ENCODE measurements around the gene UBN2.
"Not testable (repeated sequence)": the region's sequence is repeated elsewhere in the genome, so short reads cannot be mapped to it uniquely, and the experiment has no call there.

The UBN2 gene

DNA sequence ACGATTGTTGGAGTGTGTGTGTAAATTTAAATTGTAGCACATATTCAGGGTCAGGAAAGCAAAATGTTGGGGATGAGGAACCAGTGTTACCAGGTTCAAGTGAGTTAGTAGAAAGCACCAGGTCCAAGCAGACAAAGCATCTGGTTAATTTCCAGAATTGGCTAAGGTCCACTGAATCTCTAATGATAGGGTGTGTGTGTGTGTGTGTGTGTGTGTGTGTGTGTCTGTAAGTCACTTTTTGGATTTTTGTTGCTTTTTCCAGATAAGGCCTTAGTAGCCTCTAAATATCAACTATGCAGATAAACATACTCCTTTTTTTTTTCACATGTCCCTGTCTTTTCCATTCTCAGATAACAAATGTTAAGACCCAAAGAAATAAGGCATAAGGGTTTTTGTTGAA, 73.5 kb downstream of the UBN2 start:
- no peak for DNase-seq

DNA sequence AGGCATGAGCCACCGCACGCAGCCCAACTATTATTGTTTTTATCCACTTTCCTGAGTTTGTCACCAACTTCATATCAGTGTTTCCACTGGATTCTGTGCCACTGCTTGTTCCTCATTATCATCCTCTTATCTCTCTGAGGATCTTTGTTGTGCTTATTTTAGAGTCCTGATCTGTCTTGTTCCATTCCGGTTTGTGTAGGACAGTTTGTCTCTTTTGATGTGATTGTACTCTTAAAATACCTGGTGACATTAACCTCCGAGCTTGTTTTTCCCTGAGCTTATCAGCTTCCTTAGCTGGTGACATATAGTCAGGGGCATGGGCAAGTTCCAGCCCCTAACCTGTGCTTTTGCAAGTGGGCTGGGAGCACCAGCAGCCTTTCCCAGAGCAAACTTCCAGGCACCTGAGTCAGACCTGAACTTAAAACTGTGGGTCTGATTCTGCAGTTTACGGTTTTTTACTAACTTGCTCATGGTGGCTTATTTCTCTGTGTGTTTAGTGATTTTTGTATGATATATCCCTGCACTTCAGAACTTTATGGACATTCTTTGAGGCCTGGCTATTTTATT, 87.0 kb downstream of the UBN2 start:
- no peak for DNase-seq

- no peak for DNase-seq
These were observed 90.2 kb downstream of the UBN2 start for GRCh38 chr7:139321071-139321745.

DNA sequence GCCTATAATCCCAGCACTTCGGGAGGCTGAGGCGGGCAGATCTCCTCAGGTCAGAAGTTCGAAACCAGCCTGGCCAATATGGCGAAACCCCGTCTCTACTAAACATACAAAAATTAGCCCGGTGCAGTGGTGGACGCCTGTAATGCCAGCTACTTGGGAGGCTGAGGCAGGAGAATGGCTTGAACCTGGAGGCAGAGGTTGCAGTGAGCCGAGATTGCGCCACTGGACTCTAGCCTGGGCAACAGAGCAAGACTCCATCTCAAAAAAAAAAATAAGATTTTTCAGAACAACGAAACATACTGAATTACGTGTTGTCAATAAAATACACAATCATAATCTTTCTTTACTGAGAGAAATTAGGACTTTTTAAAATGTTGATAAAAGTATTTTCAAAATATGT, 93.7 kb downstream of the UBN2 start:
- DNase-seq = not testable (repeated sequence)

DNA sequence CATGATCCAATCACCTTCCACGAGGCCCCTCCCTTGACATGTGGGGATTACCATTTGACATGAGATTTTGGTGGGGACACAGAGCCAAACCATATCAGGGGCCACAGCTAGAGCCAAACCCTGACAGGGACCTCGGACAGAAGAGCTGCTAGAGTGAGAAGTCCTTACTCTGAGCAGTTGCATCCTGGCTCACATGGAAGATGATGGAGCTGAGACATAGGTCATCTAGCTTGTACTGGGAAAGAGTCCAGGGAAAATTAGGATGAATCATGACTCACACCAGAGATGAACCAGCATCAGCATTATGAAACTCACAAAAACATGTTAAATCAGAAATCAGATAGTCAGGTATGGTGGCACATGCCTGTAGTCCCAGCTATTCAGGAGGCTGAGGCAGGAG, 97.3 kb downstream of the UBN2 start:
- no peak for DNase-seq

GRCh38 chr7:139329119-139329518, 98.1 kb downstream of the UBN2 start:
- no peak for DNase-seq

GRCh38 chr7:139330333-139331030, 99.4 kb downstream of the UBN2 start:
- DNase-seq = no peak

DNA sequence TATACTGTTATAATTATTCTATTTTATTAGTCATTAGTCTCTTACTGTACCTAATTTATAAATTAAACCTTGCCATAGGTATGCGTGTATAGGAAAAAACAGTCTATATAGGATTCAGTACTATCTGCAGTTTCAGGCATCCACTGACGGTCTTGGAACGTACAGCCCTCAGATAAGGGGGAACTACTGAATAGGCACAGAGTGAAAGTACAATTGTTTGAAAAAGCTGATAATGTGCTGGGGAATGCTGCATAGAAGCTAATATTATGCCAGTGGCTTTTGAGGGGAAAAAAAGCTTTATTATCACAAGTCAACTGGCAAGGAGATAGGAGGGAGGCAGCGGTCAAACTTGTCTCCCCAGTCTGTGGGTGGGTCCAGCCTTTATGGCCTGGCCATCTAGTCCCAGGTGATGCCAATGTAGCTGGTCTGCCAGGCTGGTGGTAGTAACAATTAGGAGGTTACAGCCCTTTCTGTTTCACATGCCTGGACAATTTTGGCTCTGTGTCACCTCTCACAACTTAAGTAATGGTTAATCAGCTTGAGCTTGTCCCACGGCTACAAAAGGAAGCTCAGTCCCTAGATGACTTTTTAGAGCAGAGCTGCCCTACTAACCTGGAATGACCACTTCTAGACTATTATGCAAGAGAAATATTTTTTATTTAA, 101.8 kb downstream of the UBN2 start:
- DNase-seq = no peak

GRCh38 chr7:139333443-139333842, 102.4 kb downstream of the UBN2 start:
- not testable (repeated sequence) for DNase-seq

GRCh38 chr7:139334399-139335150, 103.5 kb downstream of the UBN2 start:
- DNase-seq = no peak

GRCh38 chr7:139339025-139339424, 108.0 kb downstream of the UBN2 start:
- DNase-seq = no peak

- DNase-seq = no peak
These were observed 108.6 kb downstream of the UBN2 start for GRCh38 chr7:139339698-139340036.

DNA sequence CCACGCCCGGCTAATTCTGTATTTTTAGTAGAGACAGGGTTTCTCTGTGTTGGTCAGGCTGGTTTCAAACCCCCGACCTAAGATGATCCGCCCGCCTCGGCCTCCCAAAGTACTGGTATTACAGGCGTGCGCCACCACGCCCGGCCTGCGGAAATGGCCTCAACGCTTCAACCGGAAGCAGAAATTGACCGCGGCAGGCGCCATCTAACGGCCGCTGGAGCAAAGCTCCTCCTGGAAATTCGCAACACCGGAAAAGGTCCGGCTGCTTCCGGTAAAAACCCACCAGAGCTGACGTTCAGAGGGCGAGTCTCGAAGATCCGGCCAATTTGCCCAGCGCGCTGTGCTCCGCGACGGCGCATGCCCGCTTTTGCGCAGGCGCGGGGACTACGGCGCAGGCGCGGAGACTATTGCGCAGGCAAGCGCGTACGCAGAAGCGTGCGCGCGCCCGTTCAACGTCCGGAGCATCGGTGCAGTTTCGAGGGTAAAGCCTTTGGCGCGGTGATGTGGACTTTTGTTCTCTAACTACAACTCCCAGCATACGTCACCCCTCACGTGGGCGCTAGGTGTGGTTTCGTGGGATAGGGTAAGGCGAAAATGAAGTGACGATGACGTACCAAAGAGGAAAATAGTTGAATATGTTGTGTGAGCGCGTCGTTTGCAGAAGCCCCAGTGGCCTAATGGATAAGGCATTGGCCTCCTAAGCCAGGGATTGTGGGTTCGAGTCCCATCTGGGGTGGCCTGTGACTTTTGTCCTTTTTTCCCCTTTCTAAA, 109.2 kb downstream of the UBN2 start:
- DNase-seq = peak; percentile 96

- no peak for DNase-seq
These were observed 109.7 kb downstream of the UBN2 start for GRCh38 chr7:139340808-139341057.

GRCh38 chr7:139341058-139341775, 110.2 kb downstream of the UBN2 start, which contains the start of gene FMC1:
Gene FMC1, plus strand, starts transcription at chr7:139341337. Its CDS starts 48 bp downstream, at chr7:139341385.
- peak; percentile 76 for DNase-seq

GRCh38 chr7:139341776-139342226, 110.8 kb downstream of the UBN2 start:
- no peak for DNase-seq

- DNase-seq = no peak
These were observed 114.0 kb downstream of the UBN2 start for GRCh38 chr7:139345042-139345441.

GRCh38 chr7:139351027-139351426, 120.0 kb downstream of the UBN2 start:
- DNase-seq = no peak

DNA sequence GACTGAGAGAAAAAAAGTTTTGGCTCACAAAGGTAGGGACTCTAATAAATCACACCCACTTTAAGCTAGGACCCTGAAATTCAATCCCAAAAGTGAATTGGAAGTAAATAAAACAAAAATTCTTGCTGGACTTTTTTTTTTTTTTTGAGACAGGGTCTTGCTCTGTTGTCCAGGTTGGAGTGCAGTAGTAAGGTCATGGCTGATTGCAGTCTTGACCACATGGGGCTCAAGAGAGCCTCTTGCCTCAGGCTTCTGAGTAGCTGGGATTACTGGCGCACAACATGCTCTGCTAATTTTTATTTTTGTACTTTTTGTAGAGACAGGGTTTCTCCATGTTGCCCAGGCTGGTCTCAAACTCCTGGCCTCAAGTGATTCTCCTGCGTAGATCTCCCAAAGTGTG, 123.7 kb downstream of the UBN2 start:
- DNase-seq = no peak

DNA sequence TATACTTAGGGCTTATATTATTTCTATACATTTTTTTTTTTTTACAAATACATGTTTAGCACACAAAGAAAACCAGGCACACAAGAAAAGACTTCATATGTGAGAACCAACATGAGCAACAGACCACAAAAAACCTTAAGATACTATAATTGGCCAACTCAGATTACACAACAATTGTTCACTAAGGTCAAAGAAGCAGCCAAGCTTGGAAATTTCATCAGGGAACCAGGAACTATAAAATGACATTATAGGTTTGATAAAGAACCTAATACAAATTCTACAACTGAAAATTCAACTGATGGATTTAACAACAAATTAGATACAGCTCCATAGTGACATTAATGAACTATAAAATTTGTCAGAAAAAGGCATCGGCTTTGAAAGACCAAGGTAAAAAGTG, 124.3 kb downstream of the UBN2 start:
- no peak for DNase-seq

Measured in activated CD4-positive, alpha-beta T cell treated with anti-CD3 and anti-CD28 coated beads, Interleukin-2, amount 50 U/mL, for 1 hour (primary cell).